HG03565 (cell line): Measurements from ENCODE around the gene KIT.

Source experiments
- ATAC-seq: cut with Tn5 transposase; IDR thresholded peaks from one replicate; pipeline ENCODE4 v1.9.1; 2021; ENCODE audit warnings: mild to moderate bottlenecking, moderate library complexity; ENCODE audit not compliant: unreplicated experiment

The KIT gene

GRCh38 chr4:54659749-54660535 is 2.2 kb downstream of the KIT start:
- no peak for ATAC-seq

GRCh38 chr4:54660591-54660990 is 2.8 kb downstream of the KIT start:
- no peak for ATAC-seq

- ATAC-seq = no peak
These were observed 3.4 kb downstream of the KIT start for GRCh38 chr4:54661169-54661568.

GRCh38 chr4:54661686-54662085 is 3.9 kb downstream of the KIT start:
- no peak for ATAC-seq

- no peak for ATAC-seq
These were observed 4.4 kb downstream of the KIT start for GRCh38 chr4:54662123-54662522.

GRCh38 chr4:54662901-54663585 is 5.3 kb downstream of the KIT start:
- ATAC-seq = no peak

GRCh38 chr4:54664400-54664799 is 6.6 kb downstream of the KIT start:
- no peak for ATAC-seq

- ATAC-seq = no peak
These were observed 10.4 kb downstream of the KIT start for GRCh38 chr4:54668014-54668611.

- ATAC-seq = no peak
These were observed 12.1 kb downstream of the KIT start for GRCh38 chr4:54669831-54670230.

GRCh38 chr4:54675721-54676461 is 18.1 kb downstream of the KIT start:
- no peak for ATAC-seq

- ATAC-seq = no peak
These were observed 18.9 kb downstream of the KIT start for GRCh38 chr4:54676658-54677057.

GRCh38 chr4:54677416-54677815 is 19.7 kb downstream of the KIT start:
- ATAC-seq = no peak

- ATAC-seq = no peak
These were observed 20.3 kb downstream of the KIT start for GRCh38 chr4:54677853-54678650.

GRCh38 chr4:54678826-54679225 is 21.1 kb downstream of the KIT start:
- no peak for ATAC-seq

- no peak for ATAC-seq
These were observed 22.1 kb downstream of the KIT start for GRCh38 chr4:54679813-54680212.

- peak; percentile 41 for ATAC-seq
These were observed 26.0 kb downstream of the KIT start for GRCh38 chr4:54683616-54684346.

- no peak for ATAC-seq
These were observed 28.1 kb downstream of the KIT start for GRCh38 chr4:54685810-54686209.

GRCh38 chr4:54687887-54688841 is 30.4 kb downstream of the KIT start:
- peak; percentile 47 for ATAC-seq

- ATAC-seq = no peak
These were observed 37.6 kb downstream of the KIT start for GRCh38 chr4:54695337-54695736.
